ENCODE results near the gene DGKH. TPM values are rescaled to one million over a fixed set of nuclear protein-coding genes. Genes with fewer than 3 reads are reported as not detected.

Gene DGKH
- total RNA-seq, 1 donor from 2014 or later: 17.9 TPM

- Histone ChIP-seq H3K36me3 (ENCODE audit: control insufficient read depth, insufficient read depth, low read length) (no peaks in the 10 kb centered on the region), H3K4me3 (ENCODE audit: low read depth, low read length) (no peak overlapping the region), H3K27me3 (ENCODE audit: control insufficient read depth, insufficient read depth, low read length) (no peaks in the 10 kb centered on the region)
- no peak for DNase-seq (ENCODE audit: low read depth)
- TF ChIP-seq, protein P1, sequence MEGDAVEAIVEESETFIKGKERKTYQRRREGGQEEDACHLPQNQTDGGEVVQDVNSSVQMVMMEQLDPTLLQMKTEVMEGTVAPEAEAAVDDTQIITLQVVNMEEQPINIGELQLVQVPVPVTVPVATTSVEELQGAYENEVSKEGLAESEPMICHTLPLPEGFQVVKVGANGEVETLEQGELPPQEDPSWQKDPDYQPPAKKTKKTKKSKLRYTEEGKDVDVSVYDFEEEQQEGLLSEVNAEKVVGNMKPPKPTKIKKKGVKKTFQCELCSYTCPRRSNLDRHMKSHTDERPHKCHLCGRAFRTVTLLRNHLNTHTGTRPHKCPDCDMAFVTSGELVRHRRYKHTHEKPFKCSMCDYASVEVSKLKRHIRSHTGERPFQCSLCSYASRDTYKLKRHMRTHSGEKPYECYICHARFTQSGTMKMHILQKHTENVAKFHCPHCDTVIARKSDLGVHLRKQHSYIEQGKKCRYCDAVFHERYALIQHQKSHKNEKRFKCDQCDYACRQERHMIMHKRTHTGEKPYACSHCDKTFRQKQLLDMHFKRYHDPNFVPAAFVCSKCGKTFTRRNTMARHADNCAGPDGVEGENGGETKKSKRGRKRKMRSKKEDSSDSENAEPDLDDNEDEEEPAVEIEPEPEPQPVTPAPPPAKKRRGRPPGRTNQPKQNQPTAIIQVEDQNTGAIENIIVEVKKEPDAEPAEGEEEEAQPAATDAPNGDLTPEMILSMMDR (IDR thresholded peaks at IDR 0.05; ENCODE audit: insufficient read depth, low read length, poor library complexity, severe bottlenecking): no peak
Observed at GRCh38 chr13:42038661-42039456, 9.6 kb upstream of the DGKH start.

DNA sequence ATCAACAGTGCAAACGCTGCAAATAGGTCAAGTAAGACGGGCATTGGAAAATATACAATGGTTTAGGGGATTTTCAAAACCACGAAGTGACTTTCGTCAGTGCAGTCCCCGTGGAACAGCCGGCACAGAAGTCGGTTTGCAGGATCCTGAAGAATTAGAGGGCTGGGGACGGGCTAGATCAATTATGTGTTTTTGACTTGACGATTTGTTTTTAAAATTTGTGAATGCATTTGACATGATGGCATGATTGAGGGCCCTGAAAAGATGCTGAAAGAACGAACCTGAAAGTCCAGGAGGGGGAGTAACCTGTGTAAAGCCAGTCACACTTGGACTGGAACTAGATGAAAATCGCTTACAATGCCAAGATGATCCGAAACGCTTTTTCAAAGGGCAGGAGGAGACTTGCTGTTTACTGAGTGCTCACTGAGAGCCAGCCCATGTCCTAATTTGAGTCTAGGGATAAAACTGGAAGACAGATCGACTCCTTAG lies 8.9 kb upstream of the DGKH start:
- H3K27me3 ChIP-seq (ENCODE audit: control insufficient read depth, insufficient read depth, low read length): no peaks in the 10 kb centered on the region
- H3K4me3 ChIP-seq (ENCODE audit: low read depth, low read length): peak overlapping the region; percentile 76
- no peaks in the 10 kb centered on the region for H3K36me3 ChIP-seq (ENCODE audit: control insufficient read depth, insufficient read depth, low read length)
- TF ChIP-seq, protein P1 (IDR thresholded peaks at IDR 0.05; ENCODE audit: insufficient read depth, low read length, poor library complexity, severe bottlenecking): no peak
- DNase-seq (ENCODE audit: low read depth): no peak

- TF ChIP-seq, protein P1 (IDR thresholded peaks at IDR 0.05; ENCODE audit: insufficient read depth, low read length, poor library complexity, severe bottlenecking): no peak
- no peak for DNase-seq (ENCODE audit: low read depth)
- Histone ChIP-seq H3K36me3 (ENCODE audit: control insufficient read depth, insufficient read depth, low read length) (no peaks in the 10 kb centered on the region), H3K4me3 (ENCODE audit: low read depth, low read length) (peak overlapping the region; percentile 76), H3K27me3 (ENCODE audit: control insufficient read depth, insufficient read depth, low read length) (no peaks in the 10 kb centered on the region)
Observed at GRCh38 chr13:42039946-42040729, 8.3 kb upstream of the DGKH start.

GRCh38 chr13:42040730-42041010 lies 7.8 kb upstream of the DGKH start:
- Histone ChIP-seq H3K36me3 (ENCODE audit: control insufficient read depth, insufficient read depth, low read length) (no peaks in the 10 kb centered on the region), H3K4me3 (ENCODE audit: low read depth, low read length) (peak overlapping the region; percentile 76), H3K27me3 (ENCODE audit: control insufficient read depth, insufficient read depth, low read length) (no peaks in the 10 kb centered on the region)
- TF ChIP-seq, protein P1 (IDR thresholded peaks at IDR 0.05; ENCODE audit: insufficient read depth, low read length, poor library complexity, severe bottlenecking): no peak
- DNase-seq (ENCODE audit: low read depth): no peak

- no peaks in the 10 kb centered on the region for H3K36me3 ChIP-seq (ENCODE audit: control insufficient read depth, insufficient read depth, low read length)
- DNase-seq (ENCODE audit: low read depth): no peak
- peak overlapping the region; percentile 76 for H3K4me3 ChIP-seq (ENCODE audit: low read depth, low read length)
- H3K27me3 ChIP-seq (ENCODE audit: control insufficient read depth, insufficient read depth, low read length): no peaks in the 10 kb centered on the region
- TF ChIP-seq, protein P1 (IDR thresholded peaks at IDR 0.05; ENCODE audit: insufficient read depth, low read length, poor library complexity, severe bottlenecking): no peak
Observed at GRCh38 chr13:42041011-42041683, 7.3 kb upstream of the DGKH start.

Data from kidney epithelial cell (primary cell).